Subcutaneous adipose tissue (tissue), 4 donors: ENCODE data around the gene UMODL1. TPM values are rescaled to one million over a fixed set of nuclear protein-coding genes. Genes with fewer than 3 reads are reported as not detected.

Experiments used
- total RNA-seq, 4 donors: library from RNA; depleted of rRNA; stranded (reverse); fragments of >200 nt; gene quantifications; one replicate each; pipeline ENCODE4 v1.1.0, GENCODE V29; 2016
- TF ChIP-seq, protein P1 (sequence below): fragments of 450-650 bp; IDR thresholded peaks from one replicate; pipeline ENCODE4 v1.5.1; 2016; ENCODE audit warnings: low read depth, mild to moderate bottlenecking, control low read depth, antibody characterized with exemption, moderate library complexity

Gene UMODL1
- total RNA-seq, 4 donors from 2014 or later: 0.17 to 0.19 TPM; not detected in 2

DNA sequence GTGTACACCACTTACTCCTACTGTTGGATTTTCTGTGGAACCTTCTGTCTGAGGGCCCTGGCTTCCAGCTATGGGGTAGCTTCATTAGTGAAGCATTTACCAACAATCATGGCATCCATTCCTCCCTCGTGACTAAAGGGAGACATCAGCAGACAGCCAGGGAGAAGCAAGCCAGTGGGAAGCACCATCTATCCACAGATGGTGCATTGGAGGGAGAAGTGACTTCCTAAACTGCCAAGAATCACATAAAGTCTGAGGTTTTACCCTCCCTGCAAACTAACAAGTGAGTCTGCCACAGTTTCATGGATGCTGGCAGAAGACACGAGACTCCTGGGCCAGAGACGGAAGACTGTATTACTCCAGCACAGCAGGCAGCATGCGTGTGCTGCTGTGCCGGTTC lies 31.4 kb downstream of the UMODL1 start:
- TF ChIP-seq, protein P1, sequence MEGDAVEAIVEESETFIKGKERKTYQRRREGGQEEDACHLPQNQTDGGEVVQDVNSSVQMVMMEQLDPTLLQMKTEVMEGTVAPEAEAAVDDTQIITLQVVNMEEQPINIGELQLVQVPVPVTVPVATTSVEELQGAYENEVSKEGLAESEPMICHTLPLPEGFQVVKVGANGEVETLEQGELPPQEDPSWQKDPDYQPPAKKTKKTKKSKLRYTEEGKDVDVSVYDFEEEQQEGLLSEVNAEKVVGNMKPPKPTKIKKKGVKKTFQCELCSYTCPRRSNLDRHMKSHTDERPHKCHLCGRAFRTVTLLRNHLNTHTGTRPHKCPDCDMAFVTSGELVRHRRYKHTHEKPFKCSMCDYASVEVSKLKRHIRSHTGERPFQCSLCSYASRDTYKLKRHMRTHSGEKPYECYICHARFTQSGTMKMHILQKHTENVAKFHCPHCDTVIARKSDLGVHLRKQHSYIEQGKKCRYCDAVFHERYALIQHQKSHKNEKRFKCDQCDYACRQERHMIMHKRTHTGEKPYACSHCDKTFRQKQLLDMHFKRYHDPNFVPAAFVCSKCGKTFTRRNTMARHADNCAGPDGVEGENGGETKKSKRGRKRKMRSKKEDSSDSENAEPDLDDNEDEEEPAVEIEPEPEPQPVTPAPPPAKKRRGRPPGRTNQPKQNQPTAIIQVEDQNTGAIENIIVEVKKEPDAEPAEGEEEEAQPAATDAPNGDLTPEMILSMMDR: no peak

DNA sequence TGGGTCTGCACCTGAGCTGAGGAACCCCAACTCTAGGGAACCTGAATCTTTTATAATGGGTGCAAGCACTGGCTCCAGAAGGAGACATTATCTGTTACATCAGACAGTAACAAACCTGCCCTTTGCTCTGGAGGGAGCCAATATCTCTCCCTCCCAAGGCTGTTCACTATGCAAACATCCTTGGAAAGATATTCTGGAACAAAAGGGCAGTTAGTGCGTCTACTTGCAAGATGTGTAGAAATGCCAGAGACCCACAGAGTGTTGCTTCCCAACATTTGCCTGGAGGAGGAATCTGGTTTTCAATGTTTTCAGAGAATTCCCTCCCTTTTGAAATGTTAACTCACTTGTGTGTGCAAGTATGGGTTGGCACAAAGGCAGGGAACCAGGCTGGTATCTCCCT lies 31.9 kb downstream of the UMODL1 start:
- TF ChIP-seq, protein P1: no peak

DNA sequence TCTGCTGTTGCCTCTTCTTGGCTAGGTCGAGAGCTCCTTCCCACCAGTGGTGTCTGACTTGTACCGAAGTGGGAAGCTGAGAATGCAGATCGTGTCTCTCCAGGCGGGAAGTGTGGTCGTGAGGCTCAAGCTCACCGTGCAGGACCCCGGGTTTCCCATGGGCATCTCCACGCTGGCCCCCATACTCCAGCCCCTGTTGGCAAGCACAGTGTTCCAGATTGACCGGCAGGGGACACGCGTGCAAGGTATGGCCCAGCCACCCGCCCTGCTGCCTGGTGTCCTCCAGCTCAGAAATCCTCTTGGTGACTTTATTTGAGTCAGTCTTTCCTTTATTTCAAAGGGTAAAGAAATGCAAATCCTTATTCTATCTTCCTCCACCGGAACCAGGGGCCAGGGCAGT lies 32.7 kb downstream of the UMODL1 start:
- TF ChIP-seq, protein P1: no peak

DNA sequence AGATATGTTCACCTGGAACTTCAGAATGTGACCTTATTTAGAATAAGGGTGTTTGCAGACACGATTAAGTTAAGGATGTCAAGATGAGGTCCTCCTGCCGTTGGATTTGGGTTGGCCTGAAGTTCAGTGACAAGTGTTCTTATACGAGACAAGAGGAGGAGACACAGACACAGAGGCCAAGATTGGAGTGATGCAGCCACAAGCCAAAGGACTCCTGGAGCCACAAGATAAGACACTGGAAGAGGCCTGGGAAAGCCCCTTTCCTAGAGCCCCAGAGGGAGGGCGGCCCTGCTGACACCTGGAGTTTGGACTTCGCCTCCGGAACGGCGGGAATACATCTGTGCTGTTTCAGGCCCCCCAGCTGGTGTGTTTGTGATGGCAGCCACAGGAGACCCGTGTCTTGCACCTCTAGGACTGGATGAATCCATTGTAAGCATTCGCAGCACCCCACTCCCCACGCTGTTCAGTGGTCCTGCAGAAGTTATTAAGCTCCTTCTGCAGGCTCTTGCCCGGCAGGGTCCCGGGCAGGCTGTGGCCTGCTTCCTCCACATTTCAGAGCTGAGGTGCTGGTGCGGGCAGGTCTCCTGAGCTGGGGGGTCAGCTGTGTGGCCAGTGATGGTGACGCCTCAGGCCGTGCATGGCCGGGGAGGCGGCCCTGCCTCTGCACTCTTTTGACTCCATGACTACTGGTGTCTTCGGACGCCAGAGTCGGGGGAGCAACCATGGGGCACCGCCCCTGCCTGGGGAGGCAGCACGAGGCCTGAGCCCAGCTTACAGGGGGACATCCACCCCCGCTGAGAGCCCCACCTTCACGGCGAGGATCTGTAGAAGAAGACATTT lies 34.6 kb downstream of the UMODL1 start:
- TF ChIP-seq, protein P1: no peak

DNA sequence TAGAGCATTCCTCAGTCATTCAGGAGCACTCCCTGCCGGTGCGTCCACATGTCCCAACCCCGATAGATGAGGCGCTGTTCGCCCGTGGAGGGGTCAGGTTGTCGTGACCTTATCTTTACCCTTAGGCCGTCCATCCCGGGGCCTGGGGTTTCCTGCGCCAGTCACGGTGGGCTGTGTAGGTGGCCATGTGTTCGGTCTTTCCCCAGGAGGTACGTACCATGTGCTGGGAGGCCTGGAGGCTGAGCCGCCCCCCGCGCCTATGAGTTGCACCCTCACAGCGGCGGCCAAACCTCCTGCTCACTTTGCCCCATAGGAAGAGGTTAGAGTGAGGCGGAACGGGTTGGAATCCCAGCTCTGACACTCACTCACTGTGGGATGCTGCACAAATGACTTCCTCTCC lies 35.3 kb downstream of the UMODL1 start:
- TF ChIP-seq, protein P1: no peak

DNA sequence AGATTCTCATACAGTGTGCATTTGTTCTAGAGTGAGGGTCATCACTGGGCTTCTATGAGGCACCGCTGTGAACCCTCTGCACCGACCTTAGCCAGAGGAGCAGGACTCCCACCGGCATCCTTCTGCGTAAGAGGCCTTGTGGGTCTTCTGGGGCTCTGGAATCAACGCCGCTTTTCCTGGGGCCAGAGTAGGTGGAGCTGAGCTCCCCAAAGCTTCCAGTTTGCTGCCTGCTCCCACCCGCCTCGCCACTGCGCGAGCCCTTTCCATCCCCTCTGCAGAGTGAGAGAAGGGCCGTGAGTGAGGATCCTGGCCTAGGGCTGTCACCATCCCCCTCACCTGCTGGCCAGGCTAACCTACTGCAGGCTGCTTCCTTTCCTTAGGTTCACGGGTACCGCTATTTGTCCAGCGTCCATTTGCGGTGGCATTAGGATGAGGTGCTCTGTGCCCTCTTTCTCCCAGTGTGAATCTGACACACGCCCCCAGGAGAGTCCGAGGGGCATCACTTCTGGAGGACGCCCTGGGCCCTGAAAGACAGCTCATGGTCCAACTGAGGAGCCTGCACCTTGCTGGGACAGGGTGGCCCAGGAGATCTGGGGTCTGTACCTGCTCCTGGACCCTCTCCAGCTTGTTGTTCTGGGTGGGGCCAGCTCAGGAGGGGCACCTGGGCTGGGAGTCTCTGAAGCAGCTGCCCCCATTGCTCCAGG lies 36.2 kb downstream of the UMODL1 start:
- TF ChIP-seq, protein P1: no peak

DNA sequence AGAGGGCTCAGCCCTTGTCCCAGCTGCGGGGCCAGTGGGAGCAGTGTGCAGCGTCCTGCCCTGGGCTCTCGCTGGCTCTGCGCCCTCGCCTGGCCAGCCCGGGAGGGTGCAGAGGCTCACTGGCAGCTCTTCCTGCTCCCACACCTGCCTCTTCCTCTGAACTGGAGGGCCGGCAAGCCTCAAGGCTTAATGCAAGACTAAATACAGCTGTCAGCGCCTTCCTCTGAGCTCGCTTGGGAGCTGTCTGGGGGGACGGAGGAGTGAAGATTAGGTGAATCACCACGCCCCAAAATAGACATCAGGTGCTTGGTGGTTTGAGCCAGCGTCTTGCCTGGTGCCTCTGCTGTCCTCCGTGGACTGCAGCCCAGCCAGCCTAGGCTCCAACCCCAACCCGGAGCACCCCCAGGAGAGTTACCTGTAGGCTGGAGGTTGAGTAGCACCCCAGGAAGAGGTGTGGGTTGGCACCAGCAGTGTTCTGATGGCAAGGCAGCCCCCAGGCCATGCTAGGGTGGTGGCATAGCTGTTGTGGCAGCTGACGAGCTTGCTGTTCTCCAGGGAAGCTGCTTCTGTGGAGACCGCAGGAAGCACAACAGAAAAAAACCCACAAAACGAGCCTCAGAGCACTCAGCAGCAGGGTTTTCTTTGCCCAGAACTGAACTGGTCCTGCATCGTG lies 36.9 kb downstream of the UMODL1 start:
- TF ChIP-seq, protein P1: no peak
